Skeletal muscle satellite cell (primary cell): ENCODE data around the gene EOLA1.
"Not testable (repeated sequence)": the region's sequence is repeated elsewhere in the genome, so short reads cannot be mapped to it uniquely, and the experiment has no call there.

Source experiments
- H3K27me3 ChIP-seq: 2 replicates; pipeline ENCODE4 v1.7.0; 2013; ENCODE audit warnings: low read length; ENCODE audit not compliant: control insufficient read depth, insufficient read depth
- H3K36me3 ChIP-seq: 2 replicates; pipeline ENCODE4 v1.7.0; 2013; ENCODE audit warnings: mild to moderate bottlenecking, control low read depth, low read length; ENCODE audit not compliant: insufficient read depth
- H3K4me1 ChIP-seq: 2 replicates; pipeline ENCODE4 v1.7.0; 2013; ENCODE audit warnings: low read length; ENCODE audit not compliant: control insufficient read depth, insufficient read depth
- H3K4me2 ChIP-seq: 2 replicates; pipeline ENCODE4 v1.7.0; 2013; ENCODE audit warnings: mild to moderate bottlenecking, low read length
- H3K4me3 ChIP-seq: 2 replicates; pipeline ENCODE4 v1.7.0; 2013; ENCODE audit warnings: low read length
- H3K9ac ChIP-seq: 2 replicates; pipeline ENCODE4 v1.7.0; 2013; ENCODE audit warnings: mild to moderate bottlenecking, low read depth, low read length, moderate library complexity
- H3K9me3 ChIP-seq: replicated peaks from 2 replicates; pipeline ENCODE4 v1.7.0; 2013; ENCODE audit warnings: mild to moderate bottlenecking, control low read depth, low read length

EOLA1 gene

GRCh38 chrX:149533999-149534398 lies 6.8 kb upstream of the EOLA1 start:
- not testable (repeated sequence) for H3K36me3 ChIP-seq, H3K27me3 ChIP-seq, H3K4me2 ChIP-seq, H3K9me3 ChIP-seq, H3K9ac ChIP-seq, H3K4me3 ChIP-seq, H3K4me1 ChIP-seq

- not testable (repeated sequence) for H3K4me2 ChIP-seq, H3K36me3 ChIP-seq, H3K4me1 ChIP-seq, H3K9ac ChIP-seq, H3K4me3 ChIP-seq, H3K9me3 ChIP-seq, H3K27me3 ChIP-seq
Measured at GRCh38 chrX:149534926-149535602, 5.7 kb upstream of the EOLA1 start.

- H3K4me3 ChIP-seq, H3K9ac ChIP-seq, H3K9me3 ChIP-seq, H3K27me3 ChIP-seq, H3K4me1 ChIP-seq, H3K4me2 ChIP-seq, H3K36me3 ChIP-seq: not testable (repeated sequence)
Measured at GRCh38 chrX:149537474-149537873, 3.3 kb upstream of the EOLA1 start.

- Histone ChIP-seq H3K4me3 (peak overlapping the region; percentile 78), H3K4me2 (peak overlapping the region; percentile 89), H3K4me1 (peaks cover 5% of the 10 kb centered on the region), H3K36me3 (no peaks in the 10 kb centered on the region), H3K9ac (peak overlapping the region; percentile 54), H3K27me3 (no peaks in the 10 kb centered on the region), H3K9me3 (no peaks in the 10 kb centered on the region)
Measured at GRCh38 chrX:149539283-149540130, 1.3 kb upstream of the EOLA1 start.

- H3K4me3 ChIP-seq = peak overlapping the region; percentile 81
- peak overlapping the region; percentile 85 for H3K9ac ChIP-seq
- H3K27me3 ChIP-seq = no peaks in the 10 kb centered on the region
- H3K9me3 ChIP-seq = no peaks in the 10 kb centered on the region
- peak overlapping the region; percentile 84 for H3K4me2 ChIP-seq
- peaks cover 5% of the 10 kb centered on the region for H3K4me1 ChIP-seq
- H3K36me3 ChIP-seq = no peaks in the 10 kb centered on the region
Measured at GRCh38 chrX:149540131-149540620, 636 bp upstream of the EOLA1 start.

- Histone ChIP-seq H3K9ac (peak overlapping the region; percentile 85), H3K27me3 (no peaks in the 10 kb centered on the region), H3K4me1 (peaks cover 5% of the 10 kb centered on the region), H3K9me3 (no peaks in the 10 kb centered on the region), H3K4me2 (peak overlapping the region; percentile 84), H3K4me3 (peak overlapping the region; percentile 81), H3K36me3 (no peaks in the 10 kb centered on the region)
Measured at GRCh38 chrX:149541521-149542047, 772 bp downstream of the EOLA1 start.

- H3K9me3 ChIP-seq, H3K4me2 ChIP-seq, H3K4me1 ChIP-seq, H3K9ac ChIP-seq, H3K36me3 ChIP-seq, H3K4me3 ChIP-seq, H3K27me3 ChIP-seq: not testable (repeated sequence)
Measured at GRCh38 chrX:149545545-149546543, 5.0 kb downstream of the EOLA1 start.

GRCh38 chrX:149546962-149547361 lies 6.2 kb downstream of the EOLA1 start:
- H3K4me1 ChIP-seq, H3K27me3 ChIP-seq, H3K4me3 ChIP-seq, H3K4me2 ChIP-seq, H3K9ac ChIP-seq, H3K9me3 ChIP-seq, H3K36me3 ChIP-seq: not testable (repeated sequence)

- H3K4me2 ChIP-seq, H3K4me3 ChIP-seq, H3K9me3 ChIP-seq, H3K4me1 ChIP-seq, H3K36me3 ChIP-seq, H3K9ac ChIP-seq, H3K27me3 ChIP-seq: not testable (repeated sequence)
Measured at GRCh38 chrX:149547782-149548181, 7.0 kb downstream of the EOLA1 start.

- H3K9ac ChIP-seq, H3K27me3 ChIP-seq, H3K36me3 ChIP-seq, H3K9me3 ChIP-seq, H3K4me2 ChIP-seq, H3K4me3 ChIP-seq, H3K4me1 ChIP-seq: not testable (repeated sequence)
Measured at GRCh38 chrX:149549701-149550100, 8.9 kb downstream of the EOLA1 start, which contains the start of gene HSFX3. Gene HSFX3 (minus strand): TSS chrX:149549924. CDS start chrX:149549852, 72 bp downstream.

- H3K4me3 ChIP-seq, H3K27me3 ChIP-seq, H3K36me3 ChIP-seq, H3K9me3 ChIP-seq, H3K9ac ChIP-seq, H3K4me2 ChIP-seq, H3K4me1 ChIP-seq: not testable (repeated sequence)
Measured at GRCh38 chrX:149550454-149550853, 9.6 kb downstream of the EOLA1 start.
